K562 (cell line): ENCODE results near the gene JAK3. TPM values are rescaled to one million over a fixed set of nuclear protein-coding genes. Genes with fewer than 3 reads are reported as not detected.

Experiments
- ATAC-seq: fragments of 200-7000 bp; cut with Tn5 transposase; 3 replicates; pipeline ENCODE4 v1.9.1; 2020; ENCODE audit warnings: moderate library complexity
- BruUV-seq: library from RNA; stranded (reverse); fragments of 400-500 nt; replicated peaks from 2 replicates; lab custom pipeline; 2021; lab: Mats Ljungman, UMichigan
- CTCF ChIA-PET: fragments of 300-600 bp; formaldehyde crosslinking; extraction: SDS; loops from one replicate; lab custom pipeline; 2021; ENCODE audit warnings: low intra/inter-chr PET ratio; lab: Yijun Ruan, JAX
- POLR2A ChIA-PET: fragments of 300-600, 350-650 bp; sonication (Branson Sonifier 250); formaldehyde crosslinking; extraction: SDS; loops from one replicate; lab custom pipeline; 2021; ENCODE audit warnings: antibody characterized with exemption, inconsistent platforms; lab: Yijun Ruan, JAX
- DNase-seq, 4 experiments: peaks; one replicate each; pipeline versions ENCODE4 v3.0.0 to v3.0.0-alpha.2; 2011 to 2018; ENCODE audit warnings: low spot score in 3 of 4, mixed read lengths in 3 of 4; ENCODE audit errors: extremely low read depth in 1 of 4
- FAIRE-seq: peaks from 2 replicates; lab custom pipeline; 2011; peaks lifted over from hg19 to GRCh38; lab: Jason Lieb, UNC
- H2AFZ ChIP-seq: 2 replicates; pipeline ENCODE4 v1.6.0; 2011; ENCODE audit warnings: low read depth, low read length, control low read depth, inconsistent platforms
- H3K27ac ChIP-seq: fragments of 200-600 bp; 3 replicates; pipeline ENCODE4 v1.8.0; 2011; ENCODE audit warnings: low read depth, mild to moderate bottlenecking, control low read depth, inconsistent platforms, low read length, moderate library complexity, mixed read lengths; ENCODE audit errors: extremely low read depth
- H3K27me3 ChIP-seq, 2 experiments: fragments of 300-600 bp in 1 of 2; 2 replicates in 1 of 2; 3 replicates in 1 of 2; pipeline versions ENCODE4 v1.6.0 to v1.8.0; 2011; ENCODE audit warnings: inconsistent platforms in 2 of 2, low read length in 2 of 2, mild to moderate bottlenecking in 1 of 2, mixed read lengths in 1 of 2, moderate library complexity in 1 of 2; ENCODE audit not compliant: control insufficient read depth in 2 of 2, insufficient read depth in 2 of 2
- H3K36me3 ChIP-seq: fragments of 300-600 bp; 3 replicates; pipeline ENCODE4 v1.8.0; 2011; ENCODE audit warnings: mild to moderate bottlenecking, low read length, inconsistent platforms; ENCODE audit not compliant: control insufficient read depth, insufficient read depth
- H3K4me1 ChIP-seq, 2 experiments: fragments of 200-600 bp in 1 of 2; replicated peaks in 1 of 2; 2 replicates in 1 of 2; 3 replicates in 1 of 2; pipeline versions ENCODE4 v1.5.1 to v1.8.0; 2011; ENCODE audit warnings: inconsistent platforms in 2 of 2, low read length in 2 of 2, mild to moderate bottlenecking in 1 of 2, mixed read lengths in 1 of 2, moderate library complexity in 1 of 2; ENCODE audit not compliant: control insufficient read depth in 2 of 2, insufficient read depth in 2 of 2
- H3K4me2 ChIP-seq: 2 replicates; pipeline ENCODE4 v1.6.1; 2011; ENCODE audit warnings: low read length, control low read depth, inconsistent platforms, mixed read lengths; ENCODE audit not compliant: insufficient read depth
- H3K4me3 ChIP-seq: fragments of 200-600 bp; sonication (generic), shearing (Covaris generic); 2 replicates; pipeline ENCODE4 v1.5.1; 2016; ENCODE audit warnings: control low read depth, inconsistent platforms
- H3K79me2 ChIP-seq: fragments of 200-600 bp; 3 replicates; pipeline ENCODE4 v1.8.0; 2011; ENCODE audit warnings: low read length, inconsistent platforms; ENCODE audit not compliant: control insufficient read depth, insufficient read depth
- H3K9ac ChIP-seq, 2 experiments: 2 replicates each; pipeline versions ENCODE4 v1.6.0 to v1.6.1; 2011; ENCODE audit warnings: low read depth in 2 of 2, low read length in 2 of 2, control low read depth in 1 of 2, inconsistent platforms in 1 of 2, mild to moderate bottlenecking in 1 of 2, mixed read lengths in 1 of 2; ENCODE audit not compliant: insufficient read depth in 1 of 2
- H3K9me1 ChIP-seq: one replicate; pipeline ENCODE4 v1.6.0; 2011; ENCODE audit warnings: inconsistent platforms, mild to moderate bottlenecking, low read length, moderate library complexity; ENCODE audit not compliant: control insufficient read depth, insufficient read depth
- H3K9me3 ChIP-seq: replicated peaks from 2 replicates; pipeline ENCODE4 v1.5.1; 2011; ENCODE audit warnings: low read depth, low read length, inconsistent platforms; ENCODE audit not compliant: control insufficient read depth, insufficient read depth
- H4K20me1 ChIP-seq: replicated peaks from 2 replicates; pipeline ENCODE4 v1.6.1; 2011; ENCODE audit warnings: low read length, inconsistent platforms, mixed read lengths; ENCODE audit not compliant: control insufficient read depth, insufficient read depth
- BHLHE40 ChIP-seq: IDR thresholded peaks from 2 replicates; pipeline ENCODE4 v1.6.1; 2011; ENCODE audit warnings: low read length, improper control_type of control experiment
- NFRKB ChIP-seq: fragments of 450-650 bp; IDR thresholded peaks from 2 replicates; pipeline ENCODE4 v1.6.1; 2016; ENCODE audit warnings: low read depth
- SIX5 ChIP-seq, 2 experiments: IDR thresholded peaks; 2 replicates each; pipeline ENCODE4 v1.6.1; 2011; ENCODE audit warnings: low read length in 2 of 2, borderline replicate concordance in 1 of 2, low read depth in 1 of 2, mild to moderate bottlenecking in 1 of 2, moderate library complexity in 1 of 2; ENCODE audit not compliant: insufficient read depth in 1 of 2
- SMAD4 ChIP-seq: fragments of 250-450 bp; sonication (Bioruptor Pico); conservative IDR thresholded peaks from 2 replicates; pipeline ENCODE4 v1.8.0; 2021; ENCODE audit warnings: inconsistent platforms, mild to moderate bottlenecking, moderate library complexity
- WGBS: fragments of 100-300 bp; shearing (Covaris generic); methylation state at CpG from one replicate; pipeline ENCODE4 v1.1.6; 2016; ENCODE audit warnings: low coverage, mixed read lengths; ENCODE audit not compliant: insufficient coverage; ENCODE audit errors: missing lambda C conversion rate; 5-methylcytosine and 5-hydroxymethylcytosine counted together
- in situ Hi-C: fragments of 300-500 bp; cut with MboI; formaldehyde crosslinking; loops from 4 replicates; pipeline ENCODE4 v1.15.0; 2018; ENCODE audit warnings: inconsistent platforms, mixed read lengths
- intact Hi-C: fragments of 100-400 bp; cut with micrococcal nuclease; formaldehyde crosslinking; loops from 2 replicates; pipeline ENCODE4 v1.14.2; 2022
- polyA plus RNA-seq, 8 experiments: library from polyadenylated mRNA; depleted of rRNA in 4 of 8; stranded (reverse) in 5 of 8; unstranded in 3 of 8; fragments of >200 nt; fragmentation: Nextera tagmentation in 2 of 8; fragmentation: Illumina TruSeq in 1 of 8; extraction: Ambion mirVana in 2 of 8; extraction: Trizol in 1 of 8; gene quantifications; 2 replicates each; pipeline versions ENCODE4 v1.2.1 to v1.2.3, GENCODE V29; 2011 to 2014; ENCODE audit warnings: inconsistent platforms in 1 of 8, missing spikeins in 1 of 8
- total RNA-seq, 7 experiments: library from RNA; depleted of rRNA in 6 of 7; stranded (reverse); fragments of >200 nt in 6 of 7; fragmentation: Illumina TruSeq in 2 of 7; extraction: Trizol in 2 of 7; gene quantifications; 2 replicates each; pipeline versions ENCODE4 v1.2.1 to v1.2.3, GENCODE V29; 2011 to 2021; ENCODE audit warnings: low replicate concordance in 1 of 7
- TF ChIP-seq, protein P1 (sequence below): sonication (generic); formaldehyde crosslinking; IDR thresholded peaks from 2 replicates; pipeline ENCODE4 v1.8.1; 2023; ENCODE audit warnings: missing genetic modification reagents, mild to moderate bottlenecking, borderline replicate concordance
- TF ChIP-seq, protein P2 (sequence below): fragments of 250-450 bp; sonication (Bioruptor Pico); IDR thresholded peaks from 2 replicates; pipeline ENCODE4 v1.8.0; 2021; ENCODE audit warnings: mild to moderate bottlenecking, moderate library complexity
- TF ChIP-seq, protein P3 (sequence below): sonication (generic); formaldehyde crosslinking; IDR thresholded peaks from 2 replicates; pipeline ENCODE4 v1.8.0; 2023; ENCODE audit warnings: missing genetic modification reagents, mild to moderate bottlenecking, borderline replicate concordance
- TF ChIP-seq, protein P4 (sequence below): sonication (generic); formaldehyde crosslinking; IDR thresholded peaks from 2 replicates; pipeline ENCODE4 v1.8.0; 2022; ENCODE audit warnings: missing genetic modification reagents, mild to moderate bottlenecking, moderate library complexity, borderline replicate concordance

Gene JAK3
- total and polyA plus RNA-seq, 9 of the 15 experiments (the other 6 are each of a cell fraction or from before 2014, with no cell fraction given), result 0.01 to 0.18 (median 0.07) TPM; not detected in 1

DNA sequence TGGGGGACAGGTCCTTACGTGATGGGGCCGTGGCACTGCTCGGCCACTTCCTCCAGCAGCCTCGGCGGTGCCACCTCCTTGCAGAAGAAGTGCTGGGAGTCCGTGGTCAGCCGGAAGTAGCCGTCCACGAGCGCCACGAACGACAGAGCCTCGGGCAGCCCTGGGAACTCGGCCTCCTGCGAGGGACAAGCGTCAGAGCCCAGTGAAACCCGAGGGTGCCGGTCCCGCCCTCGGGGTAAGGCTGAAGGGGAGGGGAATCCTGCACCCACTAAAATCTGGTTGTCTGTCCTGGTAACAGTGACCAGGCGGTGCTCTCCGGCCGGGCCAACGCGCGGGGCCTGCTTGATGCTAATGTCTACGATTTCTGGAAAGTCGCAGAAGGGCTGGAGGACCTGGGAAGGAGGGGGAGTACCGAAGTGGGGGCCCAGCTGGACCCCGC is 6.4 kb downstream of the JAK3 start:
- POLR2A ChIA-PET, result interaction anchor here (0.6 kb wide), 1 partner anchor 228 kb away, joined by 3 read pairs; no protein-coding TSS in a partner anchor
- DNase-seq (no peak), ATAC-seq (peak; percentile 26), FAIRE-seq (peak; percentile 29)
- Histone ChIP-seq H3K4me2 (peak overlapping the region; percentile 84), H3K9ac (peak overlapping the region in 1 of 2 experiments; percentile 88; a peak in 3 of 4 replicates), H2AFZ (peak overlapping the region; percentile 96), H3K79me2 (peaks cover 10% of the 10 kb centered on the region; the same call in 2 of the 3 replicates), H3K36me3 (no peaks in the 10 kb centered on the region), H4K20me1 (no peaks in the 10 kb centered on the region), H3K27me3 (peaks cover 7 to 19% of the 10 kb centered on the region in 2 experiments; a peak in 3 of 5 replicates), H3K9me3 (no peaks in the 10 kb centered on the region), H3K4me1 (peaks cover 0 to 39% of the 10 kb centered on the region in 2 experiments; a peak in 3 of 5 replicates), H3K9me1 (peaks cover 4% of the 10 kb centered on the region), H3K27ac (no peak overlapping the region), H3K4me3 (peak overlapping the region; percentile 58)
- in situ Hi-C loops (no loop called here), intact Hi-C loops (no loop called here)
- CTCF ChIA-PET, result no interaction called here
- BruUV-seq, result no TSS peak
- WGBS, result 3% methylated on average over 29 of the region's 30 CpGs
- TF ChIP-seq, protein P1, sequence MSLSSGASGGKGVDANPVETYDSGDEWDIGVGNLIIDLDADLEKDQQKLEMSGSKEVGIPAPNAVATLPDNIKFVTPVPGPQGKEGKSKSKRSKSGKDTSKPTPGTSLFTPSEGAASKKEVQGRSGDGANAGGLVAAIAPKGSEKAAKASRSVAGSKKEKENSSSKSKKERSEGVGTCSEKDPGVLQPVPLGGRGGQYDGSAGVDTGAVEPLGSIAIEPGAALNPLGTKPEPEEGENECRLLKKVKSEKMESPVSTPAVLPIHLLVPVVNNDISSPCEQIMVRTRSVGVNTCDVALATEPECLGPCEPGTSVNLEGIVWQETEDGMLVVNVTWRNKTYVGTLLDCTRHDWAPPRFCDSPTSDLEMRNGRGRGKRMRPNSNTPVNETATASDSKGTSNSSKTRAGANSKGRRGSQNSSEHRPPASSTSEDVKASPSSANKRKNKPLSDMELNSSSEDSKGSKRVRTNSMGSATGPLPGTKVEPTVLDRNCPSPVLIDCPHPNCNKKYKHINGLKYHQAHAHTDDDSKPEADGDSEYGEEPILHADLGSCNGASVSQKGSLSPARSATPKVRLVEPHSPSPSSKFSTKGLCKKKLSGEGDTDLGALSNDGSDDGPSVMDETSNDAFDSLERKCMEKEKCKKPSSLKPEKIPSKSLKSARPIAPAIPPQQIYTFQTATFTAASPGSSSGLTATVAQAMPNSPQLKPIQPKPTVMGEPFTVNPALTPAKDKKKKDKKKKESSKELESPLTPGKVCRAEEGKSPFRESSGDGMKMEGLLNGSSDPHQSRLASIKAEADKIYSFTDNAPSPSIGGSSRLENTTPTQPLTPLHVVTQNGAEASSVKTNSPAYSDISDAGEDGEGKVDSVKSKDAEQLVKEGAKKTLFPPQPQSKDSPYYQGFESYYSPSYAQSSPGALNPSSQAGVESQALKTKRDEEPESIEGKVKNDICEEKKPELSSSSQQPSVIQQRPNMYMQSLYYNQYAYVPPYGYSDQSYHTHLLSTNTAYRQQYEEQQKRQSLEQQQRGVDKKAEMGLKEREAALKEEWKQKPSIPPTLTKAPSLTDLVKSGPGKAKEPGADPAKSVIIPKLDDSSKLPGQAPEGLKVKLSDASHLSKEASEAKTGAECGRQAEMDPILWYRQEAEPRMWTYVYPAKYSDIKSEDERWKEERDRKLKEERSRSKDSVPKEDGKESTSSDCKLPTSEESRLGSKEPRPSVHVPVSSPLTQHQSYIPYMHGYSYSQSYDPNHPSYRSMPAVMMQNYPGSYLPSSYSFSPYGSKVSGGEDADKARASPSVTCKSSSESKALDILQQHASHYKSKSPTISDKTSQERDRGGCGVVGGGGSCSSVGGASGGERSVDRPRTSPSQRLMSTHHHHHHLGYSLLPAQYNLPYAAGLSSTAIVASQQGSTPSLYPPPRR (CRISPR knock-in tag), result no peak
- TF ChIP-seq SMAD4 (CRISPR knock-in tag), result 0 out of 2 replicates have a peak, but pooled peaks have one; percentile 32
- no peak for TF ChIP-seq SIX5 (IDR thresholded peaks at IDR 0.05; ENCODE audit: borderline replicate concordance in 1 of 2, insufficient read depth in 1 of 2, low read depth in 1 of 2, low read length in 2 of 2)
- no peak for TF ChIP-seq NFRKB
- TF ChIP-seq, protein P2, sequence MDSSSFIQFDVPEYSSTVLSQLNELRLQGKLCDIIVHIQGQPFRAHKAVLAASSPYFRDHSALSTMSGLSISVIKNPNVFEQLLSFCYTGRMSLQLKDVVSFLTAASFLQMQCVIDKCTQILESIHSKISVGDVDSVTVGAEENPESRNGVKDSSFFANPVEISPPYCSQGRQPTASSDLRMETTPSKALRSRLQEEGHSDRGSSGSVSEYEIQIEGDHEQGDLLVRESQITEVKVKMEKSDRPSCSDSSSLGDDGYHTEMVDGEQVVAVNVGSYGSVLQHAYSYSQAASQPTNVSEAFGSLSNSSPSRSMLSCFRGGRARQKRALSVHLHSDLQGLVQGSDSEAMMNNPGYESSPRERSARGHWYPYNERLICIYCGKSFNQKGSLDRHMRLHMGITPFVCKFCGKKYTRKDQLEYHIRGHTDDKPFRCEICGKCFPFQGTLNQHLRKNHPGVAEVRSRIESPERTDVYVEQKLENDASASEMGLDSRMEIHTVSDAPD, result no peak
- TF ChIP-seq, protein P3, sequence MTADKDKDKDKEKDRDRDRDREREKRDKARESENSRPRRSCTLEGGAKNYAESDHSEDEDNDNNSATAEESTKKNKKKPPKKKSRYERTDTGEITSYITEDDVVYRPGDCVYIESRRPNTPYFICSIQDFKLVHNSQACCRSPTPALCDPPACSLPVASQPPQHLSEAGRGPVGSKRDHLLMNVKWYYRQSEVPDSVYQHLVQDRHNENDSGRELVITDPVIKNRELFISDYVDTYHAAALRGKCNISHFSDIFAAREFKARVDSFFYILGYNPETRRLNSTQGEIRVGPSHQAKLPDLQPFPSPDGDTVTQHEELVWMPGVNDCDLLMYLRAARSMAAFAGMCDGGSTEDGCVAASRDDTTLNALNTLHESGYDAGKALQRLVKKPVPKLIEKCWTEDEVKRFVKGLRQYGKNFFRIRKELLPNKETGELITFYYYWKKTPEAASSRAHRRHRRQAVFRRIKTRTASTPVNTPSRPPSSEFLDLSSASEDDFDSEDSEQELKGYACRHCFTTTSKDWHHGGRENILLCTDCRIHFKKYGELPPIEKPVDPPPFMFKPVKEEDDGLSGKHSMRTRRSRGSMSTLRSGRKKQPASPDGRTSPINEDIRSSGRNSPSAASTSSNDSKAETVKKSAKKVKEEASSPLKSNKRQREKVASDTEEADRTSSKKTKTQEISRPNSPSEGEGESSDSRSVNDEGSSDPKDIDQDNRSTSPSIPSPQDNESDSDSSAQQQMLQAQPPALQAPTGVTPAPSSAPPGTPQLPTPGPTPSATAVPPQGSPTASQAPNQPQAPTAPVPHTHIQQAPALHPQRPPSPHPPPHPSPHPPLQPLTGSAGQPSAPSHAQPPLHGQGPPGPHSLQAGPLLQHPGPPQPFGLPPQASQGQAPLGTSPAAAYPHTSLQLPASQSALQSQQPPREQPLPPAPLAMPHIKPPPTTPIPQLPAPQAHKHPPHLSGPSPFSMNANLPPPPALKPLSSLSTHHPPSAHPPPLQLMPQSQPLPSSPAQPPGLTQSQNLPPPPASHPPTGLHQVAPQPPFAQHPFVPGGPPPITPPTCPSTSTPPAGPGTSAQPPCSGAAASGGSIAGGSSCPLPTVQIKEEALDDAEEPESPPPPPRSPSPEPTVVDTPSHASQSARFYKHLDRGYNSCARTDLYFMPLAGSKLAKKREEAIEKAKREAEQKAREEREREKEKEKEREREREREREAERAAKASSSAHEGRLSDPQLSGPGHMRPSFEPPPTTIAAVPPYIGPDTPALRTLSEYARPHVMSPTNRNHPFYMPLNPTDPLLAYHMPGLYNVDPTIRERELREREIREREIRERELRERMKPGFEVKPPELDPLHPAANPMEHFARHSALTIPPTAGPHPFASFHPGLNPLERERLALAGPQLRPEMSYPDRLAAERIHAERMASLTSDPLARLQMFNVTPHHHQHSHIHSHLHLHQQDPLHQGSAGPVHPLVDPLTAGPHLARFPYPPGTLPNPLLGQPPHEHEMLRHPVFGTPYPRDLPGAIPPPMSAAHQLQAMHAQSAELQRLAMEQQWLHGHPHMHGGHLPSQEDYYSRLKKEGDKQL (CRISPR knock-in tag), result no peak
- TF ChIP-seq, protein P4, sequence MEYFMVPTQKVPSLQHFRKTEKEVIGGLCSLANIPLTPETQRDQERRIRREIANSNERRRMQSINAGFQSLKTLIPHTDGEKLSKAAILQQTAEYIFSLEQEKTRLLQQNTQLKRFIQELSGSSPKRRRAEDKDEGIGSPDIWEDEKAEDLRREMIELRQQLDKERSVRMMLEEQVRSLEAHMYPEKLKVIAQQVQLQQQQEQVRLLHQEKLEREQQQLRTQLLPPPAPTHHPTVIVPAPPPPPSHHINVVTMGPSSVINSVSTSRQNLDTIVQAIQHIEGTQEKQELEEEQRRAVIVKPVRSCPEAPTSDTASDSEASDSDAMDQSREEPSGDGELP (CRISPR knock-in tag), result peak; percentile 61
- no peak for TF ChIP-seq BHLHE40
